Lower leg skin (tissue), 3 donors: ENCODE measurements around the gene TMEM164.

Experiments
- POLR2A ChIP-seq, 2 donors: fragments of 450-650 bp; IDR thresholded peaks; one replicate each; pipeline ENCODE4 v1.6.1; 2016 to 2017; ENCODE audit warnings: antibody characterized with exemption in 2 of 2, mild to moderate bottlenecking in 1 of 2, moderate library complexity in 1 of 2
- TF ChIP-seq, protein P1 (sequence below), 3 donors: fragments of 450-650 bp; IDR thresholded peaks; one replicate each; pipeline ENCODE4 v1.5.1; 2016; ENCODE audit warnings: antibody characterized with exemption in 3 of 3, mild to moderate bottlenecking in 3 of 3, moderate library complexity in 2 of 3

DNA sequence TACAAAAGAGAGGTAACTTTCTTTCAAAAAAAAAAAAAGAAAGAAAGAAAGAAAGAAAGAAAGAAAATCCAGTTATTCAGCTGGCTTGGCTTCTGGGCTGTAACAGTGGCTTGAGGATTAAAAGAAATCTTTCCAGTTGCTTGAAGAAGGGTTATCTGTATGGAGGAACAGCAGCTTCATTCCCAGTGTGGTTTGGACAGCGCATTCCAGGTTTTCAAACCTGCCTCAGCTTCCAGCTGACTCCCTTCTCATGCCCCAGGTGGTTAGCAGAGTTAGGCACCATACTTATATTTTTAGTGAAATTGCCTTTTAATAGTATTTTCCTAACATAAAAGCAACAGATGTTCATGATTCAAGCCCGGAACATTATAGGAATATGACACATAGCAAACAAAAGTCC lies 48.6 kb downstream of the TMEM164 start:
- TF ChIP-seq, protein P1, sequence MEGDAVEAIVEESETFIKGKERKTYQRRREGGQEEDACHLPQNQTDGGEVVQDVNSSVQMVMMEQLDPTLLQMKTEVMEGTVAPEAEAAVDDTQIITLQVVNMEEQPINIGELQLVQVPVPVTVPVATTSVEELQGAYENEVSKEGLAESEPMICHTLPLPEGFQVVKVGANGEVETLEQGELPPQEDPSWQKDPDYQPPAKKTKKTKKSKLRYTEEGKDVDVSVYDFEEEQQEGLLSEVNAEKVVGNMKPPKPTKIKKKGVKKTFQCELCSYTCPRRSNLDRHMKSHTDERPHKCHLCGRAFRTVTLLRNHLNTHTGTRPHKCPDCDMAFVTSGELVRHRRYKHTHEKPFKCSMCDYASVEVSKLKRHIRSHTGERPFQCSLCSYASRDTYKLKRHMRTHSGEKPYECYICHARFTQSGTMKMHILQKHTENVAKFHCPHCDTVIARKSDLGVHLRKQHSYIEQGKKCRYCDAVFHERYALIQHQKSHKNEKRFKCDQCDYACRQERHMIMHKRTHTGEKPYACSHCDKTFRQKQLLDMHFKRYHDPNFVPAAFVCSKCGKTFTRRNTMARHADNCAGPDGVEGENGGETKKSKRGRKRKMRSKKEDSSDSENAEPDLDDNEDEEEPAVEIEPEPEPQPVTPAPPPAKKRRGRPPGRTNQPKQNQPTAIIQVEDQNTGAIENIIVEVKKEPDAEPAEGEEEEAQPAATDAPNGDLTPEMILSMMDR (IDR thresholded peaks at IDR 0.05), result no peak
- TF ChIP-seq POLR2A (IDR thresholded peaks at IDR 0.05), result no peak
